Thyroid gland (tissue), 4 donors: Measurements from ENCODE around the gene HYAL4.

ENCODE experiments used
- POLR2A ChIP-seq, 2 donors: fragments of 450-650 bp; IDR thresholded peaks; one replicate each; pipeline ENCODE4 v1.6.1; 2017; ENCODE audit warnings: antibody characterized with exemption in 2 of 2, mild to moderate bottlenecking in 2 of 2, moderate library complexity in 1 of 2
- TF ChIP-seq, protein P1 (sequence below), 6 experiments: fragments of 200-600 bp in 3 of 6; fragments of 450-650 bp in 3 of 6; sonication (generic) in 3 of 6; IDR thresholded peaks; one replicate each; pipeline ENCODE4 v1.5.1; 2016 to 2019; ENCODE audit warnings: antibody characterized with exemption in 6 of 6, mild to moderate bottlenecking in 2 of 6, inconsistent platforms in 1 of 6, moderate library complexity in 1 of 6

DNA sequence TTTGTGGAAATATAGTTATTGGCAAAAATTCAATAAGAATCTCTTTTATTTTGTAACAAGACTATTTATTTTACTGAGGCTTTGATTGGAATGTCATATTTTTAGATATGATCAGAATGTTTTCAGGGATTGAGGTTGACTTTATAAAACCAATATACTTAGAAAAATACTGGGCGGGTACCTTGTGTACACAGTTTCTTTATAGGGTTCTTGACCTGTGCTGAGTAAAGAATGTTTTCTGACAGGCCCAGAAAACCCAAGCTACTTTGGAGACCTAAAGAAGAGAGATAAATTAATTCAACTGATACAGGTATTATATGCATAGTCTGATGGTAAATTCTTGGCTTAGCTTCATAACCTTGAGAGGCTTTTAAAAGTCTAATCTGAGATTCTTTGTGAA lies 56.1 kb downstream of the HYAL4 start:
- TF ChIP-seq, protein P1, sequence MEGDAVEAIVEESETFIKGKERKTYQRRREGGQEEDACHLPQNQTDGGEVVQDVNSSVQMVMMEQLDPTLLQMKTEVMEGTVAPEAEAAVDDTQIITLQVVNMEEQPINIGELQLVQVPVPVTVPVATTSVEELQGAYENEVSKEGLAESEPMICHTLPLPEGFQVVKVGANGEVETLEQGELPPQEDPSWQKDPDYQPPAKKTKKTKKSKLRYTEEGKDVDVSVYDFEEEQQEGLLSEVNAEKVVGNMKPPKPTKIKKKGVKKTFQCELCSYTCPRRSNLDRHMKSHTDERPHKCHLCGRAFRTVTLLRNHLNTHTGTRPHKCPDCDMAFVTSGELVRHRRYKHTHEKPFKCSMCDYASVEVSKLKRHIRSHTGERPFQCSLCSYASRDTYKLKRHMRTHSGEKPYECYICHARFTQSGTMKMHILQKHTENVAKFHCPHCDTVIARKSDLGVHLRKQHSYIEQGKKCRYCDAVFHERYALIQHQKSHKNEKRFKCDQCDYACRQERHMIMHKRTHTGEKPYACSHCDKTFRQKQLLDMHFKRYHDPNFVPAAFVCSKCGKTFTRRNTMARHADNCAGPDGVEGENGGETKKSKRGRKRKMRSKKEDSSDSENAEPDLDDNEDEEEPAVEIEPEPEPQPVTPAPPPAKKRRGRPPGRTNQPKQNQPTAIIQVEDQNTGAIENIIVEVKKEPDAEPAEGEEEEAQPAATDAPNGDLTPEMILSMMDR (IDR thresholded peaks at IDR 0.05) = no peak
- no peak for TF ChIP-seq POLR2A (IDR thresholded peaks at IDR 0.05)
